Measurements from ENCODE around the gene RBM20. TPM values are rescaled to one million over a fixed set of nuclear protein-coding genes. Genes with fewer than 3 reads are reported as not detected.

The RBM20 gene
- total RNA-seq, 1 donor from 2014 or later, result 1.4 TPM

GRCh38 chr10:110810625-110811024 lies 166.5 kb downstream of the RBM20 start:
- no peak for DNase-seq (ENCODE audit: low spot score)

- peak; percentile 33 for DNase-seq (ENCODE audit: low spot score)
Observed at GRCh38 chr10:110811791-110812581, 167.8 kb downstream of the RBM20 start.

GRCh38 chr10:110812583-110812982 lies 168.4 kb downstream of the RBM20 start:
- no peak for DNase-seq (ENCODE audit: low spot score)

- peak; percentile 58 for DNase-seq (ENCODE audit: low spot score)
Observed at GRCh38 chr10:110813743-110814472, 169.8 kb downstream of the RBM20 start.

- DNase-seq (ENCODE audit: low spot score), result no peak
Observed at GRCh38 chr10:110815354-110816004, 171.3 kb downstream of the RBM20 start.

- DNase-seq (ENCODE audit: low spot score), result no peak
Observed at GRCh38 chr10:110817614-110818013, 173.5 kb downstream of the RBM20 start.

GRCh38 chr10:110818311-110819256 lies 174.4 kb downstream of the RBM20 start:
- DNase-seq (ENCODE audit: low spot score), result peak; percentile 79

- peak; percentile 48 for DNase-seq (ENCODE audit: low spot score)
Observed at GRCh38 chr10:110820321-110820814, 176.2 kb downstream of the RBM20 start.

- no peak for DNase-seq (ENCODE audit: low spot score)
Observed at GRCh38 chr10:110821508-110821907, 177.4 kb downstream of the RBM20 start.

- no peak for DNase-seq (ENCODE audit: low spot score)
Observed at GRCh38 chr10:110822035-110822711, 178.0 kb downstream of the RBM20 start.

GRCh38 chr10:110822712-110823311 lies 178.7 kb downstream of the RBM20 start:
- no peak for DNase-seq (ENCODE audit: low spot score)

- DNase-seq (ENCODE audit: low spot score), result no peak
Observed at GRCh38 chr10:110824152-110824441, 180.0 kb downstream of the RBM20 start.

- DNase-seq (ENCODE audit: low spot score), result peak; percentile 57
Observed at GRCh38 chr10:110824660-110825059, 180.5 kb downstream of the RBM20 start.

GRCh38 chr10:110825508-110825907 lies 181.4 kb downstream of the RBM20 start:
- DNase-seq (ENCODE audit: low spot score), result no peak

GRCh38 chr10:110827410-110827809 lies 183.3 kb downstream of the RBM20 start:
- DNase-seq (ENCODE audit: low spot score), result no peak

- DNase-seq (ENCODE audit: low spot score), result no peak
Observed at GRCh38 chr10:110827875-110828274, 183.7 kb downstream of the RBM20 start.

GRCh38 chr10:110828525-110828924 lies 184.4 kb downstream of the RBM20 start:
- no peak for DNase-seq (ENCODE audit: low spot score)

- DNase-seq (ENCODE audit: low spot score), result no peak
Observed at GRCh38 chr10:110829721-110830410, 185.7 kb downstream of the RBM20 start.

GRCh38 chr10:110833234-110833940 lies 189.3 kb downstream of the RBM20 start:
- DNase-seq (ENCODE audit: low spot score), result no peak
